ENCODE data around the gene ERVW-1. TPM values are rescaled to one million over a fixed set of nuclear protein-coding genes. Genes with fewer than 3 reads are reported as not detected.
"Not testable (repeated sequence)": the region's sequence is repeated elsewhere in the genome, so short reads cannot be mapped to it uniquely, and the experiment has no call there.

ERVW-1 gene
- not detected in 3 replicates for total RNA-seq
- long read RNA-seq, result 0 reads

DNA sequence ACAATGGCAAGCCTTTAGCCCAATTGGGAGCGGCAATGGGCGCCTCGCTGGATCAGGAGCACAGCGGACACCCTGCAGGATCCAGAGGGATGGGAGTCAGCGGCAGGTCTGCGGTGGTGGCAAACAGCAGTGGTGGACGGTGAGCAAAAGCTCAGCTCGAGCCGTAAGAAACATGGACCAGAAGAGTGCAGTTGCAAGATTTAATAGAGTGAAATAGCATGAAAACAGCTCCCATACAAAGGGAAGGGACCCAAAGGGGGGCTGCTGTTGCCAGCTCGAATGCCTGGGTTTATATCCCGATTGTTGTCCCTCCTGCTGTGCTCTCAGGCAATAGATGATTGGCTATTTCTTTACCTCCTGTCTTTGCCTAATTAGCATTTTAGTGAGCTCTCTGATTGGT, at the start of gene ERVW-1:
Gene ERVW-1 (minus strand): TSS at position 266 of the 400 bp plus-strand sequence. CDS start 7,565 bp downstream, outside the sequence.
- H3K9me3 Mint-ChIP-seq (ENCODE audit: low read depth); H3K36me3 Mint-ChIP-seq (ENCODE audit: low read depth); DNase-seq (ENCODE audit: low spot score); H3K4me3 Mint-ChIP-seq (ENCODE audit: unreplicated experiment); H3K27ac Mint-ChIP-seq (ENCODE audit: unreplicated experiment); H3K4me1 Mint-ChIP-seq (ENCODE audit: low read depth); H3K27me3 Mint-ChIP-seq (ENCODE audit: low read depth): not testable (repeated sequence)

DNA sequence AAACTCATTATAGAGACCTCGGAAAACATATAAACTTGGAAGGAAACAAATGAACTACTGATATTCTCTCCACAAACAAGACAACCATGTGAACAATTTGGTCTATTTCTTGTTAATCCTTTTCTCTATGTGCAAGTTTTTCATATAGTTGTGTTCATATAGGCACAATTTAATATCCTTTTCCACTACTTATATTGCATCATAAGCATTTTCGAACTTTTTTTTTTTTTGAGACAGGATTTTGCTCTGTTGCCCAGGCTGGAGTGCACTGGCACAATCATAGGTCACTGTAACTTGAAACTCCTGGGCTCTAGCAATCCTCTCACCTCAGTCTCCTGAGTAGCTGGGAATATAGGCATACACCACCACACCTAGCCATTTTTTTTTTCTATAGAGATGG, 45.4 kb upstream of the ERVW-1 start:
- TF ChIP-seq, protein P1, sequence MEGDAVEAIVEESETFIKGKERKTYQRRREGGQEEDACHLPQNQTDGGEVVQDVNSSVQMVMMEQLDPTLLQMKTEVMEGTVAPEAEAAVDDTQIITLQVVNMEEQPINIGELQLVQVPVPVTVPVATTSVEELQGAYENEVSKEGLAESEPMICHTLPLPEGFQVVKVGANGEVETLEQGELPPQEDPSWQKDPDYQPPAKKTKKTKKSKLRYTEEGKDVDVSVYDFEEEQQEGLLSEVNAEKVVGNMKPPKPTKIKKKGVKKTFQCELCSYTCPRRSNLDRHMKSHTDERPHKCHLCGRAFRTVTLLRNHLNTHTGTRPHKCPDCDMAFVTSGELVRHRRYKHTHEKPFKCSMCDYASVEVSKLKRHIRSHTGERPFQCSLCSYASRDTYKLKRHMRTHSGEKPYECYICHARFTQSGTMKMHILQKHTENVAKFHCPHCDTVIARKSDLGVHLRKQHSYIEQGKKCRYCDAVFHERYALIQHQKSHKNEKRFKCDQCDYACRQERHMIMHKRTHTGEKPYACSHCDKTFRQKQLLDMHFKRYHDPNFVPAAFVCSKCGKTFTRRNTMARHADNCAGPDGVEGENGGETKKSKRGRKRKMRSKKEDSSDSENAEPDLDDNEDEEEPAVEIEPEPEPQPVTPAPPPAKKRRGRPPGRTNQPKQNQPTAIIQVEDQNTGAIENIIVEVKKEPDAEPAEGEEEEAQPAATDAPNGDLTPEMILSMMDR (IDR thresholded peaks at IDR 0.05), result no peak
- no peak overlapping the region for H3K27ac Mint-ChIP-seq (ENCODE audit: unreplicated experiment)
- H3K36me3 Mint-ChIP-seq (ENCODE audit: low read depth), result no peaks in the 10 kb centered on the region
- H3K27me3 Mint-ChIP-seq (ENCODE audit: low read depth), result no peaks in the 10 kb centered on the region
- H3K4me1 Mint-ChIP-seq (ENCODE audit: low read depth), result peaks cover 14% of the 10 kb centered on the region
- H3K4me3 Mint-ChIP-seq (ENCODE audit: unreplicated experiment), result no peak overlapping the region
- H3K9me3 Mint-ChIP-seq (ENCODE audit: low read depth), result no peaks in the 10 kb centered on the region
- no peak for DNase-seq (ENCODE audit: low spot score)

- TF ChIP-seq, protein P1 (IDR thresholded peaks at IDR 0.05), result no peak
- DNase-seq (ENCODE audit: low spot score), result no peak
- no peak overlapping the region for H3K27ac Mint-ChIP-seq (ENCODE audit: unreplicated experiment)
- H3K9me3 Mint-ChIP-seq (ENCODE audit: low read depth), result no peaks in the 10 kb centered on the region
- no peaks in the 10 kb centered on the region for H3K27me3 Mint-ChIP-seq (ENCODE audit: low read depth)
- no peaks in the 10 kb centered on the region for H3K4me1 Mint-ChIP-seq (ENCODE audit: low read depth)
- H3K36me3 Mint-ChIP-seq (ENCODE audit: low read depth), result peaks cover 7% of the 10 kb centered on the region
- H3K4me3 Mint-ChIP-seq (ENCODE audit: unreplicated experiment), result no peak overlapping the region
Measured at GRCh38 chr7:92520024-92520423, 42.3 kb upstream of the ERVW-1 start.

GRCh38 chr7:92517631-92518030, 39.9 kb upstream of the ERVW-1 start:
- H3K4me1 Mint-ChIP-seq (ENCODE audit: low read depth), result no peaks in the 10 kb centered on the region
- TF ChIP-seq, protein P1 (IDR thresholded peaks at IDR 0.05), result no peak
- no peaks in the 10 kb centered on the region for H3K27me3 Mint-ChIP-seq (ENCODE audit: low read depth)
- no peaks in the 10 kb centered on the region for H3K9me3 Mint-ChIP-seq (ENCODE audit: low read depth)
- no peak overlapping the region for H3K27ac Mint-ChIP-seq (ENCODE audit: unreplicated experiment)
- peaks cover 7% of the 10 kb centered on the region for H3K36me3 Mint-ChIP-seq (ENCODE audit: low read depth)
- DNase-seq (ENCODE audit: low spot score), result no peak
- H3K4me3 Mint-ChIP-seq (ENCODE audit: unreplicated experiment), result no peak overlapping the region

GRCh38 chr7:92513167-92513902, 35.6 kb upstream of the ERVW-1 start:
- TF ChIP-seq, protein P1 (IDR thresholded peaks at IDR 0.05), result no peak
- DNase-seq (ENCODE audit: low spot score), result no peak
- H3K4me3 Mint-ChIP-seq (ENCODE audit: unreplicated experiment), result no peak overlapping the region
- H3K36me3 Mint-ChIP-seq (ENCODE audit: low read depth), result peaks cover 10% of the 10 kb centered on the region
- H3K9me3 Mint-ChIP-seq (ENCODE audit: low read depth), result no peaks in the 10 kb centered on the region
- H3K27me3 Mint-ChIP-seq (ENCODE audit: low read depth), result no peaks in the 10 kb centered on the region
- no peaks in the 10 kb centered on the region for H3K4me1 Mint-ChIP-seq (ENCODE audit: low read depth)
- H3K27ac Mint-ChIP-seq (ENCODE audit: unreplicated experiment), result no peak overlapping the region

GRCh38 chr7:92508946-92509345, 31.2 kb upstream of the ERVW-1 start:
- Mint-ChIP-seq H3K36me3 (ENCODE audit: low read depth) (peaks cover 12% of the 10 kb centered on the region), H3K4me1 (ENCODE audit: low read depth) (no peaks in the 10 kb centered on the region), H3K4me3 (ENCODE audit: unreplicated experiment) (no peak overlapping the region), H3K27me3 (ENCODE audit: low read depth) (no peaks in the 10 kb centered on the region), H3K27ac (ENCODE audit: unreplicated experiment) (no peak overlapping the region), H3K9me3 (ENCODE audit: low read depth) (no peaks in the 10 kb centered on the region)
- TF ChIP-seq, protein P1 (IDR thresholded peaks at IDR 0.05), result no peak
- DNase-seq (ENCODE audit: low spot score), result no peak

Data from chondrocyte (in vitro differentiated cells).